Psoas muscle (tissue), 8 donors: ENCODE measurements around the gene NXPE3. TPM values are rescaled to one million over a fixed set of nuclear protein-coding genes. Genes with fewer than 3 reads are reported as not detected.

Experiments used
- ATAC-seq, 4 donors: fragments of 200-7000 bp; cut with Tn5 transposase; one replicate each; pipeline ENCODE4 v1.9.1; 2020; ENCODE audit warnings: moderate library complexity in 3 of 4, mild to moderate bottlenecking in 2 of 4
- DNase-seq, 2 donors: peaks; one replicate each; pipeline ENCODE4 v3.0.0-alpha.2; 2020
- H3K27ac ChIP-seq: fragments of 200-600 bp; one replicate; pipeline ENCODE4 v1.8.0; 2022
- H3K27me3 ChIP-seq, 3 donors: fragments of 200-600 bp in 1 of 3; one replicate each; pipeline versions ENCODE4 v1.6.1 to v1.8.0; 2013 to 2022; ENCODE audit warnings: low read length in 2 of 3, mild to moderate bottlenecking in 2 of 3, moderate library complexity in 1 of 3; ENCODE audit not compliant: insufficient read depth in 3 of 3
- H3K36me3 ChIP-seq, 2 donors: fragments of 200-600 bp in 1 of 2; one replicate each; pipeline versions ENCODE4 v1.6.1 to v1.8.0; 2013 to 2022; ENCODE audit warnings: low read depth in 1 of 2, mild to moderate bottlenecking in 1 of 2, moderate library complexity in 1 of 2; ENCODE audit not compliant: insufficient read depth in 1 of 2
- H3K4me1 ChIP-seq: fragments of 200-600 bp; one replicate; pipeline ENCODE4 v1.8.0; 2022
- H3K4me3 ChIP-seq: fragments of 200-600 bp; one replicate; pipeline ENCODE4 v1.8.0; 2022; ENCODE audit warnings: mild to moderate bottlenecking
- H3K9me3 ChIP-seq: fragments of 200-600 bp; one replicate; pipeline ENCODE4 v1.8.0; 2022
- WGBS, 3 donors: extraction: QIAGEN DNeasy Blood & Tissue Kit; methylation state at CpG; one replicate each; pipeline versions ENCODE4 v1.1.6 to v1.1.7; 2013; 5-methylcytosine and 5-hydroxymethylcytosine counted together
- intact Hi-C, 2 donors: fragments of 100-400 bp; cut with DNase I; formaldehyde crosslinking; loops; one replicate each; pipeline versions ENCODE4 v1.11.0 to v1.14.2; 2022
- polyA plus RNA-seq, 3 donors: library from polyadenylated mRNA; stranded (reverse); fragments of 200-250 nt; gene quantifications; one replicate each; pipeline ENCODE4 v1.2.3, GENCODE V29; 2013
- total RNA-seq, 4 donors: library from RNA; stranded (reverse); fragmentation: NEBNext Ultra II Directional in 2 of 4; extraction: Animal tissue kit (Norgen Biotek cat#: 25700) in 2 of 4; gene quantifications; one replicate each; pipeline versions ENCODE4 v1.2.1 to v1.2.4, GENCODE V29; 2021 to 2023
- TF ChIP-seq, protein P1 (sequence below): fragments of 200-600 bp; IDR thresholded peaks from one replicate; pipeline ENCODE4 v1.8.0; 2022; ENCODE audit warnings: antibody characterized with exemption
- donor health status: healthy with polysubstance abuse.
- donor health status: DM: no; HTN: no; CAD: no; lungs with moderate emphysema.
- donor health status: Bipolar disorder and iron deficiency.
- donor health status: healthy.
- donor health status: DM: yes; HTN: yes; CAD: no.
- donor health status: DM: no; HTN: no; CAD: no.
- donor health status: DM: no; HTN: no; CAD: no.
- donor health status: DM: yes; HTN: yes; CAD: no.

NXPE3 gene
- total and polyA plus RNA-seq, 7 donors, result 10.8 to 67.7 (median 43.3) TPM

DNA sequence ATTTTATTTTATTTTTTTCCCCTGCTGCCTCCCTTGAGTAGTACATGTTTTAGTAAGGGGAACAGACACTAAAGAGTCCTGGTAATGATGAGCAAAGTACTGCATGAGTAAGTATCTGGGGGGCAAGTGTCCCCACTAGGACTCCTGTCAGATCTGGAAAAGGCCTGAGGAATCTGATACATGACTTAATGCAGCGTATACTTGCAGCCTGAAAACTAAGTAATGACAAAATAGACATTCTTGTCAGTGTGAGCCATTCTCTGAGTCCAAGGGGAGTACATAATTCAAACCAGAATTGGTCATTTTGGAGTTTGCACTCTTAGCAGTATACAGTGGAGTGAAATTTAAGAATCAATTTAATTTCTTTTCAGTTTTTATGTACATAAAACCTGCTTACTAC lies 27.5 kb downstream of the NXPE3 start:
- Histone ChIP-seq H3K4me3 (no peak overlapping the region), H3K27me3 (no peaks in the 10 kb centered on the region), H3K4me1 (peaks cover 3% of the 10 kb centered on the region), H3K27ac (no peak overlapping the region), H3K9me3 (peaks cover 3% of the 10 kb centered on the region), H3K36me3 (peaks cover 0 to 38% of the 10 kb centered on the region in 2 donors)
- intact Hi-C loops, result loop anchor here in 1 of 2 donors (5.0 kb wide), 1 partner anchor 736 kb away; no protein-coding TSS in a partner anchor
- WGBS, 3 donors, result 57 to 88% (median 71%) methylated on average over 1 of the region's 1 CpG
- ATAC-seq, result no peak
- DNase-seq, result no peak
- TF ChIP-seq, protein P1, sequence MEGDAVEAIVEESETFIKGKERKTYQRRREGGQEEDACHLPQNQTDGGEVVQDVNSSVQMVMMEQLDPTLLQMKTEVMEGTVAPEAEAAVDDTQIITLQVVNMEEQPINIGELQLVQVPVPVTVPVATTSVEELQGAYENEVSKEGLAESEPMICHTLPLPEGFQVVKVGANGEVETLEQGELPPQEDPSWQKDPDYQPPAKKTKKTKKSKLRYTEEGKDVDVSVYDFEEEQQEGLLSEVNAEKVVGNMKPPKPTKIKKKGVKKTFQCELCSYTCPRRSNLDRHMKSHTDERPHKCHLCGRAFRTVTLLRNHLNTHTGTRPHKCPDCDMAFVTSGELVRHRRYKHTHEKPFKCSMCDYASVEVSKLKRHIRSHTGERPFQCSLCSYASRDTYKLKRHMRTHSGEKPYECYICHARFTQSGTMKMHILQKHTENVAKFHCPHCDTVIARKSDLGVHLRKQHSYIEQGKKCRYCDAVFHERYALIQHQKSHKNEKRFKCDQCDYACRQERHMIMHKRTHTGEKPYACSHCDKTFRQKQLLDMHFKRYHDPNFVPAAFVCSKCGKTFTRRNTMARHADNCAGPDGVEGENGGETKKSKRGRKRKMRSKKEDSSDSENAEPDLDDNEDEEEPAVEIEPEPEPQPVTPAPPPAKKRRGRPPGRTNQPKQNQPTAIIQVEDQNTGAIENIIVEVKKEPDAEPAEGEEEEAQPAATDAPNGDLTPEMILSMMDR, result no peak

DNA sequence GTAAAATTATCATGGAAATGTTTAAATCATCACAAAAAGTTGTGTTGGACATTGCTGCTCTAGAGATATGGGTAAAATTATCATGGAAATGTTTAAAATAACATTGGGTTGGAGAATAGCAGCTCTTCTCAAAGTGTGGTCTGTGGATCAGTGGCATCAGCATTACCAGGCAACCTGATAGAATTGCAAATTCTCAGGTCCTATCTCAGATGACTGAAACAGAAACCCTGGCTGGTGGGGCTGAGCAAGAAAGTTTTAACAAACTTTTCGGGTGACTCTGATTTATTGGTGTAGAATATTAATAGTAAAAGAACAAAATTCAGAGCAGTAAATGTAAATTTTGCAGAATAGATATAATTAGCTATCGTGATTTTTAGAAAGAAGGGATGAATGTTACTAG lies 28.9 kb downstream of the NXPE3 start:
- TF ChIP-seq, protein P1, result no peak
- 67 to 89% (median 70%) methylated on average over 2 of the region's 2 CpGs for WGBS, 3 donors
- no peak for ATAC-seq
- Histone ChIP-seq H3K27ac (no peak overlapping the region), H3K36me3 (peaks cover 0 to 28% of the 10 kb centered on the region in 2 donors), H3K9me3 (peaks cover 3% of the 10 kb centered on the region), H3K4me1 (peaks cover 3% of the 10 kb centered on the region), H3K4me3 (no peak overlapping the region), H3K27me3 (no peaks in the 10 kb centered on the region)
- no peak for DNase-seq
- intact Hi-C loops, result loop anchor here in 1 of 2 donors (2.0 to 5.0 kb wide), 2 partner anchors 417 to 734 kb away; no protein-coding TSS in a partner anchor

DNA sequence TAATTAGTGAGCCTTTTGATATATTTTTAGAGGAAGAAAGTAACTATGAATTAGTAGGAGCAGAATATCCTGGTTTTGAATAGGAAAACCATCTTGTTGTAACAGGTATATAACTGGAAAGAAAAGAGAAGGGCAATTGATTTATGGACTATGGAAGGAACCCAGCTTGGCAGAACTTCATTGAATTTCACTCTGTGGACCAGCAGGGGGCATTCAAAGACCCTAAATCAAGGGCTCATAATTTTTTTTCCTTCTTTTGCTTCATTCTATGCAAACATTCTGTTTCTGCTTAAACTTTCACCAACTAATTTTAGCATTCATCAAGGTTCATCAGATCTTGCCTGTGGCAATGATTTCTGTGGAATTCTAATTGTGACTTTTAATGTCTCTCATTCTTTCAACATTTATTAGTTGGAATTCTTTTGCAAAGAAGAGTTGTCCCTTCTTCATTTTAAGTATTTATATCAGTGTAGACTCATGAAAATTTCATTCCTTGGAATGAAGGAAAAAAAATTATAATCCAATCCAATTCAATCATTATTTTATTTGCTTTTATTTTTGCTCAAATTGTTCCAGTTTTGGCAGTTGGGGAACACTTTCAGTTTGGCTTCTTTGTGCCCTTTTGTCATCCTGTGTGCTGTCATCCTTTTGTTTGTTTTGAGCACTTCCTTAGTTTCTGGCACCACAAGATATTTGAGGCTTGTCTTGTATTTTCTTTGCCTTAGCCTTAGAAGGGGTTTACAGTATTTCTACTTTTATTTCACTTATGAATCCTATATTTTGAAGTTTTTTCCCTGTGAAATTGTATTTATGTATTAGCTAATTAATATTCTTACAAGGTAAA lies 30.4 kb downstream of the NXPE3 start:
- intact Hi-C loops, result loop anchor here (2.0 to 10.0 kb wide), 4 partner anchors 175 to 733 kb away; no protein-coding TSS in a partner anchor
- Histone ChIP-seq H3K9me3 (peaks cover 3% of the 10 kb centered on the region), H3K27ac (no peak overlapping the region), H3K4me3 (no peak overlapping the region), H3K27me3 (no peaks in the 10 kb centered on the region), H3K36me3 (peaks cover 0 to 18% of the 10 kb centered on the region in 2 donors), H3K4me1 (peaks cover 10% of the 10 kb centered on the region)
- TF ChIP-seq, protein P1, result peak; percentile 66
- ATAC-seq (peak in 2 of 4 donors; percentile 68 to 75), DNase-seq (no peak)

DNA sequence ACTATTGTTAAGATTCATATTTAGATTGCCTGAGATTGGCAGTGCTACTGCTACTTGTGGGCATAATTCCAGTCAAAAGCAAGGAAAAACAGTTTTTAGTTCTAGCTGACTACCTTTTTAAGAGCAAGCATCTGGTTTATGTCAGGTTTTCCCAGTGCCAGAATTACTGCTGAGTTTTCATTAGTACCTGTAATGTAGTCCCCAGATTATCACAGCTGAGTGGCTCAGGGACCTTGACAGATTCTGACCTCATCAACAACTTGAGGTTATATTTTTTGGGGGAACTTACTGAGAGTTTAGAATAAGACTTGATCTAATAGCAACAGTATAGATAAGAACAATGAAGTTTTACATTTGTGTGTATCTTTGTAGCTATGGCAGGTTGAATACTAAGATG lies 31.0 kb downstream of the NXPE3 start:
- Histone ChIP-seq H3K9me3 (peaks cover 3% of the 10 kb centered on the region), H3K36me3 (peaks cover 0 to 13% of the 10 kb centered on the region in 2 donors), H3K27ac (no peak overlapping the region), H3K4me3 (no peak overlapping the region), H3K27me3 (no peaks in the 10 kb centered on the region), H3K4me1 (peaks cover 16% of the 10 kb centered on the region)
- intact Hi-C loops, result loop anchor here in 1 of 2 donors (5.0 to 10.0 kb wide), 2 partner anchors 175 to 417 kb away; no protein-coding TSS in a partner anchor
- DNase-seq (no peak), ATAC-seq (no peak)
- TF ChIP-seq, protein P1, result no peak
